Neural cell (in vitro differentiated cells): Measurements from ENCODE around the gene FRMD1. TPM values are rescaled to one million over a fixed set of nuclear protein-coding genes. Genes with fewer than 3 reads are reported as not detected.

Experiments
- H2AFZ ChIP-seq: fragments of 200-600, 300-800 bp; sonication (generic), shearing (Covaris generic); 2 replicates; pipeline ENCODE4 v1.6.0; 2014; ENCODE audit warnings: low read depth, mild to moderate bottlenecking, antibody characterized with exemption, low read length, moderate library complexity
- H3F3A ChIP-seq: fragments of 200-600 bp; shearing (Covaris generic); 2 replicates; pipeline ENCODE4 v1.6.1; 2016; ENCODE audit warnings: mild to moderate bottlenecking, moderate library complexity, mixed read lengths, antibody characterized with exemption, low read length; ENCODE audit not compliant: insufficient read depth, poor library complexity, severe bottlenecking
- H3K27ac ChIP-seq: fragments of 200-600, 300-800 bp; sonication (generic), shearing (Covaris generic); 2 replicates; pipeline ENCODE4 v1.5.1; 2014; ENCODE audit warnings: mild to moderate bottlenecking, low read length, moderate library complexity
- H3K27me3 ChIP-seq: fragments of 300-800, 200-600 bp; sonication (generic), shearing (Covaris generic); 2 replicates; pipeline ENCODE4 v1.6.0; 2014; ENCODE audit warnings: mild to moderate bottlenecking, low read depth, low read length, moderate library complexity; ENCODE audit not compliant: insufficient read depth
- H3K36me3 ChIP-seq: fragments of 300-800, 200-600 bp; sonication (generic), shearing (Covaris generic); 2 replicates; pipeline ENCODE4 v1.5.1; 2014; ENCODE audit warnings: mild to moderate bottlenecking, antibody characterized with exemption, low read length, moderate library complexity; ENCODE audit not compliant: insufficient read depth
- H3K4me2 ChIP-seq: fragments of 300-800, 200-600 bp; sonication (generic), shearing (Covaris generic); 2 replicates; pipeline ENCODE4 v1.6.0; 2014; ENCODE audit warnings: mild to moderate bottlenecking, low read length
- H3K4me3 ChIP-seq: fragments of 300-800, 200-600 bp; sonication (generic), shearing (Covaris generic); 2 replicates; pipeline ENCODE4 v1.5.1; 2014; ENCODE audit warnings: mild to moderate bottlenecking, low read length, moderate library complexity
- H3K79me2 ChIP-seq: fragments of 200-600 bp; shearing (Covaris generic); replicated peaks from 2 replicates; pipeline ENCODE4 v1.6.0; 2014; ENCODE audit warnings: mild to moderate bottlenecking, low read length, moderate library complexity; ENCODE audit not compliant: insufficient read depth
- H3K9ac ChIP-seq: fragments of 300-800, 200-600 bp; sonication (generic), shearing (Covaris generic); 2 replicates; pipeline ENCODE4 v1.6.1; 2016; ENCODE audit warnings: mild to moderate bottlenecking, low read length, mixed read lengths
- H3K9me2 ChIP-seq: fragments of 200-600 bp; shearing (Covaris generic); 2 replicates; pipeline ENCODE4 v1.6.1; 2016; ENCODE audit warnings: mild to moderate bottlenecking, low read length, mixed read lengths; ENCODE audit not compliant: insufficient read depth
- H3K9me3 ChIP-seq: fragments of 200-600, 300-800 bp; sonication (generic), shearing (Covaris generic); 2 replicates; pipeline ENCODE4 v1.6.1; 2016; ENCODE audit warnings: mild to moderate bottlenecking, mixed run types, low read length, moderate library complexity, mixed read lengths
- H4K20me1 ChIP-seq: fragments of 200-600 bp; shearing (Covaris generic); 2 replicates; pipeline ENCODE4 v1.6.1; 2016; ENCODE audit warnings: mild to moderate bottlenecking, mixed run types; ENCODE audit not compliant: insufficient read depth
- EP300 ChIP-seq: fragments of 450-650 bp; conservative IDR thresholded peaks from 2 replicates; pipeline ENCODE4 v1.6.1; 2014; ENCODE audit warnings: antibody characterized with exemption, mild to moderate bottlenecking, moderate library complexity; ENCODE audit not compliant: poor library complexity, severe bottlenecking
- EZH2 ChIP-seq: fragments of 200-600, 300-800 bp; shearing (Covaris generic), sonication (generic); IDR thresholded peaks from 2 replicates; pipeline ENCODE4 v1.6.1; 2014; ENCODE audit warnings: antibody characterized with exemption, low read length, borderline replicate concordance, mild to moderate bottlenecking; ENCODE audit not compliant: insufficient read depth, poor library complexity, severe bottlenecking
- MXI1 ChIP-seq: fragments of 450-650 bp; conservative IDR thresholded peaks from 2 replicates; pipeline ENCODE4 v1.6.1; 2014; ENCODE audit warnings: antibody characterized with exemption, mild to moderate bottlenecking; ENCODE audit not compliant: poor library complexity, severe bottlenecking
- POLR2AphosphoS5 ChIP-seq: IDR thresholded peaks from 2 replicates; pipeline ENCODE4 v1.6.1; 2012
- RAD21 ChIP-seq: fragments of 450-650 bp; conservative IDR thresholded peaks from 2 replicates; pipeline ENCODE4 v1.6.1; 2014; ENCODE audit warnings: antibody characterized with exemption, mild to moderate bottlenecking, moderate library complexity
- SMC3 ChIP-seq: fragments of 450-650 bp; conservative IDR thresholded peaks from 2 replicates; pipeline ENCODE4 v1.6.1; 2014; ENCODE audit warnings: antibody characterized with exemption, mild to moderate bottlenecking, moderate library complexity; ENCODE audit not compliant: poor library complexity
- TAF1 ChIP-seq: IDR thresholded peaks from 2 replicates; pipeline ENCODE4 v1.6.1; 2012; ENCODE audit warnings: low read depth
- polyA plus RNA-seq: library from polyadenylated mRNA; depleted of rRNA; stranded (reverse); fragments of >200 nt; gene quantifications from 2 replicates; pipeline ENCODE4 v1.2.3, GENCODE V29; 2014
- TF ChIP-seq, protein P1 (sequence below): fragments of 450-650 bp; IDR thresholded peaks from 2 replicates; pipeline ENCODE4 v1.5.1; 2014; ENCODE audit warnings: antibody characterized with exemption, mild to moderate bottlenecking, moderate library complexity; ENCODE audit not compliant: poor library complexity, severe bottlenecking
- TF ChIP-seq, protein P2 (sequence below): IDR thresholded peaks from 2 replicates; pipeline ENCODE4 v1.6.1; 2012; ENCODE audit warnings: borderline replicate concordance

FRMD1 gene
- polyA plus RNA-seq, 1 donor from 2014 or later, result not detected

DNA sequence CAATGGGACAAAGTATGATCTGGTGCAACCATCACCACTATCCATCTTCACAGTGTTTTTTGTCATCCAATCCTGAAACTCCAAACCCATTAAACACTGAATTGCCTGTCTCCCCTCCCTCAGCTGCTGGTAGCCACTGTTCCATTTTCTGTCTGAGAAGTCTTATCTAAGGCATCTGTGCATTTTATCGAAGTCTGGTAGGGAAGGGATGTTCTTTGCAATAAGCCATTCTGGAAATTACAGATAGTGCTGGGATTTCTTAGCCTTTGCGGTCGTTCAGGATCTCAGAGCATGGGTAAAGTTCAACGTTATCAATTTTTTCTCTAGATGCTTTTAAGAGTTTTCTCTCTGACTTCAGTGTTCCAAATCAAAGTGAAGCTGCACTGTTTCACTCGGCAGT is 57.4 kb downstream of the FRMD1 start:
- H3K4me2 ChIP-seq, result no peak overlapping the region
- no peaks in the 10 kb centered on the region for H4K20me1 ChIP-seq
- no peak overlapping the region for H2AFZ ChIP-seq
- H3K27ac ChIP-seq, result no peak overlapping the region
- no peaks in the 10 kb centered on the region for H3F3A ChIP-seq
- no peaks in the 10 kb centered on the region for H3K9me3 ChIP-seq
- no peaks in the 10 kb centered on the region for H3K27me3 ChIP-seq
- H3K9ac ChIP-seq, result no peak overlapping the region
- no peaks in the 10 kb centered on the region for H3K9me2 ChIP-seq
- H3K36me3 ChIP-seq, result no peaks in the 10 kb centered on the region
- no peak overlapping the region for H3K4me3 ChIP-seq
- TF ChIP-seq EP300 (no peak), EZH2 (no peak), TAF1 (no peak), SMC3 (no peak), POLR2AphosphoS5 (no peak), MXI1 (no peak)
- TF ChIP-seq, protein P1, sequence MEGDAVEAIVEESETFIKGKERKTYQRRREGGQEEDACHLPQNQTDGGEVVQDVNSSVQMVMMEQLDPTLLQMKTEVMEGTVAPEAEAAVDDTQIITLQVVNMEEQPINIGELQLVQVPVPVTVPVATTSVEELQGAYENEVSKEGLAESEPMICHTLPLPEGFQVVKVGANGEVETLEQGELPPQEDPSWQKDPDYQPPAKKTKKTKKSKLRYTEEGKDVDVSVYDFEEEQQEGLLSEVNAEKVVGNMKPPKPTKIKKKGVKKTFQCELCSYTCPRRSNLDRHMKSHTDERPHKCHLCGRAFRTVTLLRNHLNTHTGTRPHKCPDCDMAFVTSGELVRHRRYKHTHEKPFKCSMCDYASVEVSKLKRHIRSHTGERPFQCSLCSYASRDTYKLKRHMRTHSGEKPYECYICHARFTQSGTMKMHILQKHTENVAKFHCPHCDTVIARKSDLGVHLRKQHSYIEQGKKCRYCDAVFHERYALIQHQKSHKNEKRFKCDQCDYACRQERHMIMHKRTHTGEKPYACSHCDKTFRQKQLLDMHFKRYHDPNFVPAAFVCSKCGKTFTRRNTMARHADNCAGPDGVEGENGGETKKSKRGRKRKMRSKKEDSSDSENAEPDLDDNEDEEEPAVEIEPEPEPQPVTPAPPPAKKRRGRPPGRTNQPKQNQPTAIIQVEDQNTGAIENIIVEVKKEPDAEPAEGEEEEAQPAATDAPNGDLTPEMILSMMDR, result no peak
- no peaks in the 10 kb centered on the region for H3K79me2 ChIP-seq

DNA sequence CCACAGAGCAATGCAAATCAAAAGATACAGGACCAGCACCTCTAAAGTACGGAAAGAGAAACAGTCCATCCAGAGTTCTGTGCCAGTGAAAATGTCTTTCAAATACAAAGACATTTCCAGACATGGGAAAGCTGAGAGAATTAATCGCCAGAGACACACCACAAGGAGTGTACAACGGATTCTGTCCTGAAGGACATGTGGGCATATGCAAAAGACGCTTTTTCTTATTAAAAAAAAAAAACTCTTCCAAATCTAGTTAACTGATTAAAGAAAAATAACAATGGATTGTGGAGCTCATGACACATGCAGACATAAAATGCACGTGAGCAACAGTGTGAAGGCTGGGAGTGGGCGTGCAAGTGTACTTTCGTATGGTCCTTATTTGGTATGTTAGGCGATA is 58.8 kb downstream of the FRMD1 start:
- Histone ChIP-seq H3K9ac (no peak overlapping the region), H4K20me1 (no peaks in the 10 kb centered on the region), H3F3A (no peaks in the 10 kb centered on the region), H3K27me3 (no peaks in the 10 kb centered on the region), H3K36me3 (no peaks in the 10 kb centered on the region), H2AFZ (no peak overlapping the region), H3K4me3 (no peak overlapping the region), H3K9me2 (no peaks in the 10 kb centered on the region), H3K79me2 (no peaks in the 10 kb centered on the region), H3K4me2 (no peak overlapping the region), H3K9me3 (no peaks in the 10 kb centered on the region), H3K27ac (no peak overlapping the region)
- no peak for TF ChIP-seq MXI1
- TF ChIP-seq EP300, result no peak
- TF ChIP-seq TAF1, result no peak
- TF ChIP-seq SMC3, result no peak
- no peak for TF ChIP-seq EZH2
- TF ChIP-seq, protein P1, result no peak
- no peak for TF ChIP-seq POLR2AphosphoS5
- no peak for TF ChIP-seq RAD21
- TF ChIP-seq, protein P2, sequence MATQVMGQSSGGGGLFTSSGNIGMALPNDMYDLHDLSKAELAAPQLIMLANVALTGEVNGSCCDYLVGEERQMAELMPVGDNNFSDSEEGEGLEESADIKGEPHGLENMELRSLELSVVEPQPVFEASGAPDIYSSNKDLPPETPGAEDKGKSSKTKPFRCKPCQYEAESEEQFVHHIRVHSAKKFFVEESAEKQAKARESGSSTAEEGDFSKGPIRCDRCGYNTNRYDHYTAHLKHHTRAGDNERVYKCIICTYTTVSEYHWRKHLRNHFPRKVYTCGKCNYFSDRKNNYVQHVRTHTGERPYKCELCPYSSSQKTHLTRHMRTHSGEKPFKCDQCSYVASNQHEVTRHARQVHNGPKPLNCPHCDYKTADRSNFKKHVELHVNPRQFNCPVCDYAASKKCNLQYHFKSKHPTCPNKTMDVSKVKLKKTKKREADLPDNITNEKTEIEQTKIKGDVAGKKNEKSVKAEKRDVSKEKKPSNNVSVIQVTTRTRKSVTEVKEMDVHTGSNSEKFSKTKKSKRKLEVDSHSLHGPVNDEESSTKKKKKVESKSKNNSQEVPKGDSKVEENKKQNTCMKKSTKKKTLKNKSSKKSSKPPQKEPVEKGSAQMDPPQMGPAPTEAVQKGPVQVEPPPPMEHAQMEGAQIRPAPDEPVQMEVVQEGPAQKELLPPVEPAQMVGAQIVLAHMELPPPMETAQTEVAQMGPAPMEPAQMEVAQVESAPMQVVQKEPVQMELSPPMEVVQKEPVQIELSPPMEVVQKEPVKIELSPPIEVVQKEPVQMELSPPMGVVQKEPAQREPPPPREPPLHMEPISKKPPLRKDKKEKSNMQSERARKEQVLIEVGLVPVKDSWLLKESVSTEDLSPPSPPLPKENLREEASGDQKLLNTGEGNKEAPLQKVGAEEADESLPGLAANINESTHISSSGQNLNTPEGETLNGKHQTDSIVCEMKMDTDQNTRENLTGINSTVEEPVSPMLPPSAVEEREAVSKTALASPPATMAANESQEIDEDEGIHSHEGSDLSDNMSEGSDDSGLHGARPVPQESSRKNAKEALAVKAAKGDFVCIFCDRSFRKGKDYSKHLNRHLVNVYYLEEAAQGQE, result no peak
